Peyer's patch (tissue), 4 donors: ENCODE results near the gene ADAMTSL3.

Experiments used
- POLR2A ChIP-seq, 2 donors: fragments of 450-650 bp; IDR thresholded peaks; one replicate each; pipeline ENCODE4 v1.5.1; 2017; ENCODE audit warnings: antibody characterized with exemption in 2 of 2, mild to moderate bottlenecking in 2 of 2, moderate library complexity in 2 of 2
- TF ChIP-seq, protein P1 (sequence below), 6 experiments: fragments of 450-650 bp in 4 of 6; fragments of 200-600 bp in 2 of 6; sonication (generic) in 1 of 6; IDR thresholded peaks; one replicate each; pipeline ENCODE4 v1.5.1; 2017 to 2019; ENCODE audit warnings: antibody characterized with exemption in 6 of 6, mild to moderate bottlenecking in 3 of 6, moderate library complexity in 1 of 6

DNA sequence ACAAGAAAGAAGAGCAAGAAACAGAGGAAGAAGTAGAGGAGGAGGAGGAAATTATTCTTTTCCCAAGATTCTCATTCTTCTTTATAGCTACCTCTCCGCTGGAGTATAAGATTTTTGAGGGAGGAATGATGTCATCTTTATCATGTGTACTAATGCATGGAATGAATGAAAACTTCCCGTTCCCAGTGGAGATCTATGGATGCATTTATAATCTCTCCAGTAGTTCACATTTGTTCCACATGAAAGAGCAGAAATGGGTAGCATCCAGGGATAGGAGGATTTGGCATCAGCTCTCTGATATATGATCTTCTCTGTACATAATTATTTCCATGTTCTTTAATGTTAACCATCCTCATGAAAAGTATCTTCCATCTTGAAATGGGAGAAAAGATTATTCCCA is 244.4 kb downstream of the ADAMTSL3 start:
- TF ChIP-seq, protein P1, sequence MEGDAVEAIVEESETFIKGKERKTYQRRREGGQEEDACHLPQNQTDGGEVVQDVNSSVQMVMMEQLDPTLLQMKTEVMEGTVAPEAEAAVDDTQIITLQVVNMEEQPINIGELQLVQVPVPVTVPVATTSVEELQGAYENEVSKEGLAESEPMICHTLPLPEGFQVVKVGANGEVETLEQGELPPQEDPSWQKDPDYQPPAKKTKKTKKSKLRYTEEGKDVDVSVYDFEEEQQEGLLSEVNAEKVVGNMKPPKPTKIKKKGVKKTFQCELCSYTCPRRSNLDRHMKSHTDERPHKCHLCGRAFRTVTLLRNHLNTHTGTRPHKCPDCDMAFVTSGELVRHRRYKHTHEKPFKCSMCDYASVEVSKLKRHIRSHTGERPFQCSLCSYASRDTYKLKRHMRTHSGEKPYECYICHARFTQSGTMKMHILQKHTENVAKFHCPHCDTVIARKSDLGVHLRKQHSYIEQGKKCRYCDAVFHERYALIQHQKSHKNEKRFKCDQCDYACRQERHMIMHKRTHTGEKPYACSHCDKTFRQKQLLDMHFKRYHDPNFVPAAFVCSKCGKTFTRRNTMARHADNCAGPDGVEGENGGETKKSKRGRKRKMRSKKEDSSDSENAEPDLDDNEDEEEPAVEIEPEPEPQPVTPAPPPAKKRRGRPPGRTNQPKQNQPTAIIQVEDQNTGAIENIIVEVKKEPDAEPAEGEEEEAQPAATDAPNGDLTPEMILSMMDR (IDR thresholded peaks at IDR 0.05): no peak
- no peak for TF ChIP-seq POLR2A (IDR thresholded peaks at IDR 0.05)
